ENCODE measurements around the gene IPO11. TPM values are rescaled to one million over a fixed set of nuclear protein-coding genes. Genes with fewer than 3 reads are reported as not detected.
A peak's percentile ranks its signal among the peaks of the same experiment; 100 is the strongest.

Gene IPO11
- total and polyA plus RNA-seq, 2 of the 13 experiments (the other 11 are each of a cell fraction or from before 2014, with no cell fraction given), result 13.9 to 24.4 TPM

GRCh38 chr5:62600560-62601252, 188.1 kb downstream of the IPO11 start (continued):
- TF ChIP-seq ARID5B (CRISPR knock-in tag; IDR thresholded peaks at IDR 0.05), result peak; percentile 55; the same call in 1 of the 2 replicates
- TF ChIP-seq SAP130 (CRISPR knock-in tag; IDR thresholded peaks at IDR 0.05; ENCODE audit: low read depth), result peak; percentile 16; the same call in 1 of the 2 replicates
- no peak for TF ChIP-seq ZNF543 (CRISPR knock-in tag; IDR thresholded peaks at IDR 0.05)
- peak; percentile 69; the same call in 1 of the 2 replicates for TF ChIP-seq HNF4A (CRISPR knock-in tag; IDR thresholded peaks at IDR 0.05)
- no peak for TF ChIP-seq ZNF614 (CRISPR knock-in tag; IDR thresholded peaks at IDR 0.05; ENCODE audit: borderline replicate concordance)
- TF ChIP-seq FOXA1 (IDR thresholded peaks at IDR 0.05), result no peak
- TF ChIP-seq FOXA1 (CRISPR knock-in tag; IDR thresholded peaks at IDR 0.05), result peak; percentile 14; the same call in 1 of the 2 replicates
- 0 out of 2 replicates have a peak, but pooled peaks have one; percentile 24 for TF ChIP-seq HNF4G (IDR thresholded peaks at IDR 0.05; ENCODE audit: borderline replicate concordance, low read depth, low read length)
- no peak for TF ChIP-seq HNF4G (CRISPR knock-in tag; IDR thresholded peaks at IDR 0.05; ENCODE audit: borderline replicate concordance, low read depth)
- no peak for TF ChIP-seq SOX6 (IDR thresholded peaks at IDR 0.05)
- peak; percentile 60; the same call in 1 of the 2 replicates for TF ChIP-seq SOX6 (CRISPR knock-in tag; IDR thresholded peaks at IDR 0.05)
- TF ChIP-seq ZNF770 (CRISPR knock-in tag; IDR thresholded peaks at IDR 0.05), result no peak
- peak; percentile 80 for TF ChIP-seq NR2F6 (IDR thresholded peaks at IDR 0.05)
- TF ChIP-seq NR2F6 (CRISPR knock-in tag; IDR thresholded peaks at IDR 0.05), result peak; percentile 76
- TF ChIP-seq ZNF704 (CRISPR knock-in tag; IDR thresholded peaks at IDR 0.05; ENCODE audit: borderline replicate concordance), result no peak
- peak; percentile 71 for TF ChIP-seq ZMYM4 (CRISPR knock-in tag; IDR thresholded peaks at IDR 0.05)
- 0 out of 2 replicates have a peak, but pooled peaks have one; percentile 15 for TF ChIP-seq JUND (CRISPR knock-in tag; IDR thresholded peaks at IDR 0.05)
- peak; percentile 11 to 79; a peak in 2 of 4 replicates for TF ChIP-seq NR2F1 (CRISPR knock-in tag; IDR thresholded peaks at IDR 0.05)
- TF ChIP-seq POGZ (CRISPR knock-in tag; IDR thresholded peaks at IDR 0.05), result peak; percentile 48; the same call in 1 of the 2 replicates
- no peak for TF ChIP-seq KDM5B (CRISPR knock-in tag; IDR thresholded peaks at IDR 0.05; ENCODE audit: borderline replicate concordance)
- peak; percentile 85 for TF ChIP-seq RARA (CRISPR knock-in tag; IDR thresholded peaks at IDR 0.05)
- TF ChIP-seq EHMT2 (IDR thresholded peaks at IDR 0.05; ENCODE audit: borderline replicate concordance, low read depth, low read length), result peak; percentile 59; the same call in 1 of the 2 replicates
- peak; percentile 64 for TF ChIP-seq FOXA3 (CRISPR knock-in tag; IDR thresholded peaks at IDR 0.05)
- TF ChIP-seq ZNF644 (CRISPR knock-in tag; IDR thresholded peaks at IDR 0.05; ENCODE audit: low read depth), result peak; percentile 91
- TF ChIP-seq SALL1 (CRISPR knock-in tag; IDR thresholded peaks at IDR 0.05), result peak; percentile 34; the same call in 1 of the 2 replicates
- no peak for TF ChIP-seq ZNF354B (CRISPR knock-in tag; IDR thresholded peaks at IDR 0.05)

Measured in HepG2 (cell line).